IPS DF 4.7 (cell line): ENCODE measurements around the gene ARAP1.

ENCODE experiments used
- DNase-seq: peaks from one replicate; pipeline ENCODE4 v3.0.0-alpha.2; 2013; ENCODE audit warnings: low spot score; ENCODE audit errors: extremely low read depth

ARAP1 gene

GRCh38 chr11:72744474-72744873 lies 7.7 kb downstream of the ARAP1 start:
- DNase-seq: no peak

- no peak for DNase-seq
Observed at GRCh38 chr11:72743321-72744221, 8.6 kb downstream of the ARAP1 start.

GRCh38 chr11:72742513-72743320 lies 9.5 kb downstream of the ARAP1 start:
- DNase-seq: no peak

GRCh38 chr11:72741849-72742512 lies 10.2 kb downstream of the ARAP1 start:
- no peak for DNase-seq

GRCh38 chr11:72741429-72741833 lies 10.8 kb downstream of the ARAP1 start:
- DNase-seq: no peak

- DNase-seq: no peak
Observed at GRCh38 chr11:72740562-72741428, 11.4 kb downstream of the ARAP1 start.

- DNase-seq: no peak
Observed at GRCh38 chr11:72740060-72740424, 12.2 kb downstream of the ARAP1 start.

- no peak for DNase-seq
Observed at GRCh38 chr11:72739240-72740059, 12.8 kb downstream of the ARAP1 start.

GRCh38 chr11:72738199-72739141 lies 13.7 kb downstream of the ARAP1 start:
- no peak for DNase-seq

- DNase-seq: no peak
Observed at GRCh38 chr11:72737336-72737735, 14.9 kb downstream of the ARAP1 start.

GRCh38 chr11:72736452-72737069 lies 15.6 kb downstream of the ARAP1 start:
- no peak for DNase-seq

- no peak for DNase-seq
Observed at GRCh38 chr11:72735495-72736027, 16.6 kb downstream of the ARAP1 start.

- no peak for DNase-seq
Observed at GRCh38 chr11:72732329-72732728, 19.9 kb downstream of the ARAP1 start.

- DNase-seq: no peak
Observed at GRCh38 chr11:72730737-72731136, 21.5 kb downstream of the ARAP1 start.

- no peak for DNase-seq
Observed at GRCh38 chr11:72730243-72730642, 22.0 kb downstream of the ARAP1 start.

- no peak for DNase-seq
Observed at GRCh38 chr11:72727521-72727920, 24.7 kb downstream of the ARAP1 start.

- no peak for DNase-seq
Observed at GRCh38 chr11:72726266-72727220, 25.7 kb downstream of the ARAP1 start.
